Measurements from ENCODE around the gene DGLUCY.

DGLUCY gene, protein sequence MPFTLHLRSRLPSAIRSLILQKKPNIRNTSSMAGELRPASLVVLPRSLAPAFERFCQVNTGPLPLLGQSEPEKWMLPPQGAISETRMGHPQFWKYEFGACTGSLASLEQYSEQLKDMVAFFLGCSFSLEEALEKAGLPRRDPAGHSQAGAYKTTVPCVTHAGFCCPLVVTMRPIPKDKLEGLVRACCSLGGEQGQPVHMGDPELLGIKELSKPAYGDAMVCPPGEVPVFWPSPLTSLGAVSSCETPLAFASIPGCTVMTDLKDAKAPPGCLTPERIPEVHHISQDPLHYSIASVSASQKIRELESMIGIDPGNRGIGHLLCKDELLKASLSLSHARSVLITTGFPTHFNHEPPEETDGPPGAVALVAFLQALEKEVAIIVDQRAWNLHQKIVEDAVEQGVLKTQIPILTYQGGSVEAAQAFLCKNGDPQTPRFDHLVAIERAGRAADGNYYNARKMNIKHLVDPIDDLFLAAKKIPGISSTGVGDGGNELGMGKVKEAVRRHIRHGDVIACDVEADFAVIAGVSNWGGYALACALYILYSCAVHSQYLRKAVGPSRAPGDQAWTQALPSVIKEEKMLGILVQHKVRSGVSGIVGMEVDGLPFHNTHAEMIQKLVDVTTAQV

DNA sequence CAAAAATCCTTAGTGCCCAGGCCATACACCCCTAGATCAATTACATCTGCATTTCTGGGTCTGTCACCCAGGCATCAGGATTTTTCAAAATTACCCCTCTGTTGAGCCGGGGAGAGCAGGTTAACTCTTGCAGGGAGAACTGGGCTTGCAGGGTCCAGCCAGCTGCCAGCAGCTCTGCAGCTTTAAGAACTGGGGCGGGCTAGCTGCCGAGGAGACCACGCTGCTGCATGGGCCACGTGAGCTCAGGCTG lies at the start of gene DGLUCY:
TSS of gene DGLUCY (plus strand) at position 245 of the 250 bp plus-strand sequence. CDS start 46,222 bp downstream, outside the sequence.
- in situ Hi-C loops (cut with MboI; ENCODE audit: low sequenced_read_pairs, unreplicated experiment) = no loop called here
- TF ChIP-seq CTCF (IDR thresholded peaks at IDR 0.05; ENCODE audit: borderline replicate concordance, control extremely low read depth, extremely low read depth, insufficient read depth, missing control alignments) = no peak
- DNase-seq (ENCODE audit: low spot score) = peak; percentile 80

DNA sequence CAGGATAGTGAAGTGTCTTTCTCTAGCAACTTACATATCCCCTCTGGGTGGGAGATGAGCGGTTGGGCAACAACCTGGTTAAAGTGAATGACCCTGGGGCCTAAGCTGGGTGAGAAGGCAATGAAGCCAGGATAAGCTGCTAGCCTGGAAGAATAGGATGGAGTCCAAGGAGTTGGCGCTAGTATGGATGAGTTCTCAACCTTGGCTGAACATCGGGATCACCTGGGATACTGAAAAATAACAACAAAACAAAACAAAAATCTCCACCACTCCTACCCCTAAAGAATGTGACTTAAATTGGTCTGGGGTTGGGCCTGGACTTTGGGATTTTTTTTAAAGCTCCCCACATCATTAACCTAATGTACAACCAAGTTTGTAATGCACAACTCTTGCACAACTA lies 48.6 kb upstream of the DGLUCY start:
- in situ Hi-C loops (cut with MboI; ENCODE audit: low sequenced_read_pairs, unreplicated experiment) = no loop called here
- DNase-seq (ENCODE audit: low spot score) = no peak
- no peak for TF ChIP-seq CTCF (IDR thresholded peaks at IDR 0.05; ENCODE audit: borderline replicate concordance, control extremely low read depth, extremely low read depth, insufficient read depth, missing control alignments)

- no peak for DNase-seq (ENCODE audit: low spot score)
- in situ Hi-C loops (cut with MboI; ENCODE audit: low sequenced_read_pairs, unreplicated experiment) = no loop called here
- TF ChIP-seq CTCF (IDR thresholded peaks at IDR 0.05; ENCODE audit: borderline replicate concordance, control extremely low read depth, extremely low read depth, insufficient read depth, missing control alignments) = no peak
These were observed 46.7 kb upstream of the DGLUCY start for GRCh38 chr14:91067186-91067585.

DNA sequence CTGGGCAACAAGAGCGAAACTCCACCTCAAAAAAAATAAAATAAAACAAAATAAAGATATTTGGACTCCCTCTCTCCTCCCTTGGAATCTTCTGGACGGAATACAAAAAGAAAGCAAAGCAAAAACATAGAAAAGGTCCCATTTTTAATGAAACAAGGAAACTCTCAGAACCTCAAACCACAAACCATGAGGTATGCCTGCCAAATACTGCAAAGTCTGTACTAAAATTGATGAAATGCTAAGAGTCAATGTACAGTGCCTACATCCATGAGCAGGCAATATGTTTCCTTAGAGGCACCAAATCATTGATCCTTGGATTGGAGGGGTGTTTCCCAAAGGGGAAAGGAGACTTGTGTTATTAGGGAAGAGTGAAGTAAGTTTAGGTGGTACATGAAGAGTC lies 45.2 kb upstream of the DGLUCY start:
- in situ Hi-C loops (cut with MboI; ENCODE audit: low sequenced_read_pairs, unreplicated experiment) = no loop called here
- no peak for TF ChIP-seq CTCF (IDR thresholded peaks at IDR 0.05; ENCODE audit: borderline replicate concordance, control extremely low read depth, extremely low read depth, insufficient read depth, missing control alignments)
- DNase-seq (ENCODE audit: low spot score) = no peak

GRCh38 chr14:91070572-91070971 lies 43.3 kb upstream of the DGLUCY start:
- TF ChIP-seq CTCF (IDR thresholded peaks at IDR 0.05; ENCODE audit: borderline replicate concordance, control extremely low read depth, extremely low read depth, insufficient read depth, missing control alignments) = no peak
- no peak for DNase-seq (ENCODE audit: low spot score)
- in situ Hi-C loops (cut with MboI; ENCODE audit: low sequenced_read_pairs, unreplicated experiment) = no loop called here

DNA sequence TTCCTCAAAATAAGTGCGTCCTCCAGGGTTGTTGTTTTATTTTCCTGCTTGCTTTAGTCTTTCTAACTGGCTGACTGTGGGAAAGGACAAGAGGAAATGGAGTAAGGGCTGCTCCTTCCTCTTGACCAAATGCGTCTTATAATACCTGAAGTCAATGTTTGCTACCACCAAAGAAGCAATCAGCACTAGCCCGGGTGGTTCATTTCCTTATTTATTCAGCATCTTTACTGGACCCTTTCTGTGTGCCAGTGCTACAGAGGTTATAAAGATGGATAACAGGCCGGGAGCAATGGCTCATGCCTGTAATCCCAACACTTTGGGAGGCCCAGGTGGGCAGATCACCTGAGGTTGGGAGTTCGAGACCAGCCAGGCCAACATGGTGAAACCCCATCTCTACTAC lies 38.3 kb upstream of the DGLUCY start:
- no peak for TF ChIP-seq CTCF (IDR thresholded peaks at IDR 0.05; ENCODE audit: borderline replicate concordance, control extremely low read depth, extremely low read depth, insufficient read depth, missing control alignments)
- DNase-seq (ENCODE audit: low spot score) = no peak
- in situ Hi-C loops (cut with MboI; ENCODE audit: low sequenced_read_pairs, unreplicated experiment) = no loop called here

Data from GM13976 (cell line).